Glutamatergic neuron (in vitro differentiated cells): Measurements from ENCODE around the gene TTC16. TPM values are rescaled to one million over a fixed set of nuclear protein-coding genes. Genes with fewer than 3 reads are reported as not detected.

ENCODE experiments used
- DNase-seq: peaks from one replicate; pipeline ENCODE4 v3.0.0; 2022
- H3K27ac Mint-ChIP-seq: one replicate; pipeline ENCODE4 v1.8.0; 2020; ENCODE audit warnings: mild to moderate bottlenecking, mixed read lengths, inconsistent platforms; ENCODE audit not compliant: unreplicated experiment
- H3K27me3 Mint-ChIP-seq: one replicate; pipeline ENCODE4 v1.8.0; 2020; ENCODE audit warnings: mild to moderate bottlenecking, moderate library complexity, mixed read lengths, inconsistent platforms; ENCODE audit not compliant: unreplicated experiment
- H3K36me3 Mint-ChIP-seq: one replicate; pipeline ENCODE4 v1.8.0; 2020; ENCODE audit warnings: mild to moderate bottlenecking, mixed read lengths, inconsistent platforms; ENCODE audit not compliant: unreplicated experiment
- H3K4me1 Mint-ChIP-seq: one replicate; pipeline ENCODE4 v1.8.0; 2020; ENCODE audit warnings: mild to moderate bottlenecking, low read depth, mixed read lengths, inconsistent platforms; ENCODE audit not compliant: unreplicated experiment
- H3K4me3 Mint-ChIP-seq: one replicate; pipeline ENCODE4 v1.8.0; 2020; ENCODE audit warnings: mild to moderate bottlenecking, mixed read lengths, inconsistent platforms; ENCODE audit not compliant: unreplicated experiment
- H3K9me3 Mint-ChIP-seq: one replicate; pipeline ENCODE4 v1.8.0; 2020; ENCODE audit warnings: mild to moderate bottlenecking, moderate library complexity, mixed read lengths, inconsistent platforms; ENCODE audit not compliant: unreplicated experiment
- total RNA-seq: library from RNA; stranded (reverse); fragmentation: NEBNext Ultra II Directional; extraction: Animal tissue kit (Norgen Biotek cat#: 25700); gene quantifications from one replicate; pipeline ENCODE4 v1.2.1, GENCODE V29; 2021; ENCODE audit not compliant: unreplicated experiment
- TF ChIP-seq, protein P1 (sequence below): fragments of 200-600 bp; sonication (generic); IDR thresholded peaks from one replicate; pipeline ENCODE4 v1.5.0; 2021; ENCODE audit not compliant: partially characterized antibody, unreplicated experiment

TTC16 gene
- total RNA-seq, 1 donor from 2014 or later, result not detected

- Mint-ChIP-seq H3K4me3 (no peak overlapping the region), H3K27me3 (peaks cover 5% of the 10 kb centered on the region), H3K4me1 (peaks cover 16% of the 10 kb centered on the region), H3K36me3 (no peaks in the 10 kb centered on the region), H3K9me3 (peaks cover 9% of the 10 kb centered on the region), H3K27ac (no peak overlapping the region)
- DNase-seq, result no peak
- TF ChIP-seq, protein P1, sequence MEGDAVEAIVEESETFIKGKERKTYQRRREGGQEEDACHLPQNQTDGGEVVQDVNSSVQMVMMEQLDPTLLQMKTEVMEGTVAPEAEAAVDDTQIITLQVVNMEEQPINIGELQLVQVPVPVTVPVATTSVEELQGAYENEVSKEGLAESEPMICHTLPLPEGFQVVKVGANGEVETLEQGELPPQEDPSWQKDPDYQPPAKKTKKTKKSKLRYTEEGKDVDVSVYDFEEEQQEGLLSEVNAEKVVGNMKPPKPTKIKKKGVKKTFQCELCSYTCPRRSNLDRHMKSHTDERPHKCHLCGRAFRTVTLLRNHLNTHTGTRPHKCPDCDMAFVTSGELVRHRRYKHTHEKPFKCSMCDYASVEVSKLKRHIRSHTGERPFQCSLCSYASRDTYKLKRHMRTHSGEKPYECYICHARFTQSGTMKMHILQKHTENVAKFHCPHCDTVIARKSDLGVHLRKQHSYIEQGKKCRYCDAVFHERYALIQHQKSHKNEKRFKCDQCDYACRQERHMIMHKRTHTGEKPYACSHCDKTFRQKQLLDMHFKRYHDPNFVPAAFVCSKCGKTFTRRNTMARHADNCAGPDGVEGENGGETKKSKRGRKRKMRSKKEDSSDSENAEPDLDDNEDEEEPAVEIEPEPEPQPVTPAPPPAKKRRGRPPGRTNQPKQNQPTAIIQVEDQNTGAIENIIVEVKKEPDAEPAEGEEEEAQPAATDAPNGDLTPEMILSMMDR, result no peak
Observed at GRCh38 chr9:127773272-127773671, 57.4 kb downstream of the TTC16 start.

- Mint-ChIP-seq H3K9me3 (peaks cover 7% of the 10 kb centered on the region), H3K27me3 (peaks cover 2% of the 10 kb centered on the region), H3K4me3 (no peak overlapping the region), H3K36me3 (no peaks in the 10 kb centered on the region), H3K4me1 (peaks cover 12% of the 10 kb centered on the region), H3K27ac (no peak overlapping the region)
- TF ChIP-seq, protein P1, result no peak
- no peak for DNase-seq
Observed at GRCh38 chr9:127773981-127774380, 58.1 kb downstream of the TTC16 start.

DNA sequence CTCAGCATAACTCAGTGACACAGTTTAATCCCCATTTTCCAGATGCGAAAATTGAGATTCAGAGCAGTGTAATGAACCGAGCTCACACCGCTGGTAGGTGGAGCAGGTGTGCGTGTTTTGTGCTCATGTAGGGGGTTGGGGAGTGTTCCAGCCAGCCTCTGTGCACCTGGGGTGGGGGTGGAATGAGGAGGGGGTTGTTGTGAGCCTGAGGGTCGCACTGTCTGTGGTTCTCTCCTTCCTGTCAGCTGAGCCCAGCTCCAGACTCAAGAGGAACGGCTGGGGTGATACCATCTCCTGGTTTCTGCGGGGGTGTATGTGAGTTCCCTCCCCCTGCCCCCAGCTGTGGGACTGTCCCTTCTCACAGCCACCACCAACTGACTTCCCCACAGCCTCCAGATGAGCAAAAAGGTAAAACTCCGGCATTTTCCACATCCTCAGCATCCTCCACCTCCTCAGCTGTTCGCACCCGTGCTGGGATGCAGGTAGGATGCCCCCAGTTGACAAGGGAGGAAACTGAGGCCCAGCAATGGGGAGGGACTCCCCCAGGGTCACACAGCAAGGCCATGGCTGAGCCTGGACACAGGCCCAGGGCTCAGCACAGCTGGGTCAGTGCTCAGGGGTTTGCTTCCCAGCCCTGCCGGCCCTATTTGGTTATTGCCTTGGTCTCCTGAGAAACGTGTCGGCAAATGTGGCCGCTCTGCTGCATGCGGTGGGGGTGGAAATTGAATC lies 60.5 kb downstream of the TTC16 start:
- Mint-ChIP-seq H3K27me3 (no peaks in the 10 kb centered on the region), H3K4me1 (peaks cover 8% of the 10 kb centered on the region)

GRCh38 chr9:127776924-127777289 lies 61.0 kb downstream of the TTC16 start:
- TF ChIP-seq, protein P1, result no peak

More for the DNA sequence above, 60.5 kb downstream of the TTC16 start:
- Mint-ChIP-seq H3K9me3 (peaks cover 6% of the 10 kb centered on the region), H3K36me3 (no peaks in the 10 kb centered on the region), H3K4me3 (peak overlapping the region; percentile 15), H3K27ac (peak overlapping the region; percentile 33)
- peak; percentile 59 for DNase-seq
- TF ChIP-seq, protein P1, result no peak

DNA sequence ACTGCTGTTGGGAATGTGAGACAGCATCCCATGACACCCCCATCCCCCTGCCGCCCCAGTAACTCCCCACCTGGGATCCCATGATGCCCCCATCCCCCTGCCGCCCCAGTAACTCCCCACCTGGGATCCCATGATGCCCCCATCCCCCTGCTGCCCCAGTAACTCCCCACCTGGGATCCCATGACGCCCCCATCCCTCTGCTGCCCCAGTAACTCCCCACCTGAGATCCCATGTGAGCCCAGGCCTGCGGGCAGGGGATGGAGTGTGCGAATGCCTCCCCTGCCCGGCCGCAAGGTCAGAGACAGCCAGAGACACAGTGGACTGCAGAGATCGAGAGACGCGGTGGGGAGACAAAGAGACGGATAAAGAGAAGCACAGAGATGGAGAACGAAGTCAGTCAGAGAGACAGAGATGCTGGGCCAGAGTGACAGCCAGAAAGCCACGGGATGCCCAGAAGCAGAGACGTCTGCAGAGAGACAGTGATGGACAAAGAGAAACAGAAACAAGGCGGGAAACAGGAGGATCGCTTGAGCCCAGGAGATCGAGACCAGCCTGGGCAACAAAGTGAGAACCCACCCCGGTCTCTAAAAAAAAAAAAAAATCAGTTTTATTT lies 61.6 kb downstream of the TTC16 start:
- no peaks in the 10 kb centered on the region for H3K27me3 Mint-ChIP-seq
- H3K4me3 Mint-ChIP-seq, result peak overlapping the region; percentile 55
- H3K27ac Mint-ChIP-seq, result peak overlapping the region; percentile 69
- H3K36me3 Mint-ChIP-seq, result no peaks in the 10 kb centered on the region
- TF ChIP-seq, protein P1, result no peak
- H3K4me1 Mint-ChIP-seq, result peaks cover 8% of the 10 kb centered on the region
- peaks cover 7% of the 10 kb centered on the region for H3K9me3 Mint-ChIP-seq
- no peak for DNase-seq

More at GRCh38 chr9:127776924-127777289, 61.0 kb downstream of the TTC16 start:
- peaks cover 7% of the 10 kb centered on the region for H3K9me3 Mint-ChIP-seq
- peak overlapping the region; percentile 15 for H3K4me3 Mint-ChIP-seq
- H3K36me3 Mint-ChIP-seq, result no peaks in the 10 kb centered on the region
- H3K27me3 Mint-ChIP-seq, result no peaks in the 10 kb centered on the region
- H3K27ac Mint-ChIP-seq, result no peak overlapping the region
- no peak for DNase-seq
- H3K4me1 Mint-ChIP-seq, result peaks cover 8% of the 10 kb centered on the region
